Fibroblast of lung (primary cell): ENCODE results near the gene CCM2.

Experiments used
- CTCF ChIP-seq, 2 donors: IDR thresholded peaks in 1 of 2; conservative IDR thresholded peaks in 1 of 2; 1 replicate in 1 of 2; 2 replicates in 1 of 2; pipeline ENCODE4 v1.5.1; 2011 to 2012; ENCODE audit warnings: low read length in 2 of 2, control low read depth in 1 of 2, inconsistent platforms in 1 of 2, low read depth in 1 of 2, mild to moderate bottlenecking in 1 of 2
- EZH2 ChIP-seq: IDR thresholded peaks from 2 replicates; pipeline ENCODE4 v1.5.1; 2012; ENCODE audit warnings: low read length, control low read depth, mild to moderate bottlenecking; ENCODE audit errors: missing control alignments

DNA sequence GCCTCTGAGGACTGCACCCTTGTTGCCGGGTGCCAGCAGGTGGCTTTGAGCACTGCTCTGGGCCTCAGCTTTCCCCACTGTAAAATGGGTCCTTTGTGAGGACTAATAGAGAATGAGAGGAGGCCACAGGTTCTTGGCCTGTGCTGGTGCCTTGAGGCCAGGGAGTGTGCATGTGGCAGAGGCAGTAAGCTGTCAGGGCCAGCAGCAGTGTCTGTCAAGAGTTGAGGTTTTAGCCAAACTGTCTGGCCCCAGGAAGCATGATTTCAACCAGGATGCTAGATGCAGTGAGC, 75.3 kb downstream of the CCM2 start:
- TF ChIP-seq CTCF (conservative IDR thresholded peaks at IDR 0.05 in 1 of 2, IDR thresholded peaks at IDR 0.05 in 1 of 2; ENCODE audit: low read depth in 1 of 2, low read length in 2 of 2), result no peak
- TF ChIP-seq EZH2, result no peak
